HEK293 (cell line): ENCODE results near the gene PPP2CA.

ENCODE experiments used
- ELK4 ChIP-seq: IDR thresholded peaks from 2 replicates; pipeline ENCODE4 v1.6.1; 2011; ENCODE audit warnings: mild to moderate bottlenecking, low read depth, low read length, borderline replicate concordance
- HOXC10 ChIP-seq: sonication (generic); formaldehyde crosslinking; IDR thresholded peaks from 2 replicates; pipeline ENCODE4 v1.8.1; 2023; ENCODE audit warnings: mild to moderate bottlenecking, missing genetic modification reagents
- HOXD13 ChIP-seq: sonication (generic); formaldehyde crosslinking; IDR thresholded peaks from 2 replicates; pipeline ENCODE4 v1.8.0; 2022; ENCODE audit warnings: missing genetic modification reagents, borderline replicate concordance
- IKZF3 ChIP-seq: fragments of 450-650 bp; IDR thresholded peaks from 2 replicates; pipeline ENCODE4 v1.5.0; 2018; ENCODE audit warnings: missing biosample characterization, mild to moderate bottlenecking, missing genetic modification characterization, moderate library complexity
- PBX3 ChIP-seq: sonication (generic); formaldehyde crosslinking; IDR thresholded peaks from 2 replicates; pipeline ENCODE4 v1.8.1; 2022; ENCODE audit warnings: mild to moderate bottlenecking, moderate library complexity, missing genetic modification reagents
- TCF7L2 ChIP-seq: IDR thresholded peaks from 2 replicates; pipeline ENCODE4 v1.6.1; 2011; ENCODE audit warnings: low read depth, mild to moderate bottlenecking, inconsistent platforms, low read length, moderate library complexity, borderline replicate concordance
- YY1 ChIP-seq: fragments of 450-650 bp; formaldehyde crosslinking; IDR thresholded peaks from 2 replicates; pipeline ENCODE4 v1.5.1; 2018; ENCODE audit warnings: missing biosample characterization, missing genetic modification characterization
- ZBTB20 ChIP-seq: fragments of 450-650 bp; formaldehyde crosslinking; IDR thresholded peaks from 2 replicates; pipeline ENCODE4 v1.5.1; 2016; ENCODE audit warnings: missing biosample characterization, missing genetic modification characterization
- ZIC2 ChIP-seq: fragments of 450-650 bp; formaldehyde crosslinking; IDR thresholded peaks from 2 replicates; pipeline ENCODE4 v1.5.1; 2016; ENCODE audit warnings: missing biosample characterization, missing genetic modification characterization
- ZNF114 ChIP-seq: fragments of 450-650 bp; formaldehyde crosslinking; IDR thresholded peaks from 2 replicates; pipeline ENCODE4 v1.5.0; 2017; ENCODE audit warnings: missing biosample characterization, missing genetic modification characterization
- ZNF132 ChIP-seq: fragments of 450-650 bp; formaldehyde crosslinking; IDR thresholded peaks from 2 replicates; pipeline ENCODE4 v1.5.1; 2017; ENCODE audit warnings: missing biosample characterization, missing genetic modification characterization, borderline replicate concordance
- ZNF133 ChIP-seq: fragments of 450-650 bp; formaldehyde crosslinking; IDR thresholded peaks from 2 replicates; pipeline ENCODE4 v1.5.1; 2016; ENCODE audit warnings: missing biosample characterization, missing genetic modification characterization
- ZNF140 ChIP-seq: fragments of 450-650 bp; formaldehyde crosslinking; IDR thresholded peaks from 2 replicates; pipeline ENCODE4 v1.5.1; 2016; ENCODE audit warnings: missing biosample characterization, missing genetic modification characterization
- ZNF169 ChIP-seq: fragments of 450-650 bp; formaldehyde crosslinking; IDR thresholded peaks from 2 replicates; pipeline ENCODE4 v1.5.1; 2016; ENCODE audit warnings: missing biosample characterization, missing genetic modification characterization
- ZNF175 ChIP-seq: fragments of 450-650 bp; formaldehyde crosslinking; IDR thresholded peaks from 2 replicates; pipeline ENCODE4 v1.5.1; 2016; ENCODE audit warnings: missing biosample characterization, missing genetic modification characterization
- ZNF19 ChIP-seq: fragments of 450-650 bp; formaldehyde crosslinking; IDR thresholded peaks from 2 replicates; pipeline ENCODE4; 2016; ENCODE audit warnings: missing biosample characterization, missing genetic modification characterization, low read depth
- ZNF202 ChIP-seq: fragments of 450-650 bp; formaldehyde crosslinking; IDR thresholded peaks from 2 replicates; pipeline ENCODE4 v1.5.1; 2016; ENCODE audit warnings: missing biosample characterization, missing genetic modification characterization, borderline replicate concordance
- ZNF211 ChIP-seq: fragments of 450-650 bp; formaldehyde crosslinking; IDR thresholded peaks from 2 replicates; pipeline ENCODE4 v1.5.1; 2016; ENCODE audit warnings: low read depth, missing biosample characterization, missing genetic modification characterization
- ZNF274 ChIP-seq, 2 experiments: fragments of 200-500 bp in 1 of 2; fragments of 450-650 bp in 1 of 2; sonication (Bioruptor generic) in 1 of 2; formaldehyde crosslinking in 1 of 2; IDR thresholded peaks; 2 replicates each; pipeline versions ENCODE4 v1.5.1 to v1.6.1; 2014 to 2016; ENCODE audit warnings: borderline replicate concordance in 1 of 2, inconsistent platforms in 1 of 2, low read length in 1 of 2, missing biosample characterization in 1 of 2, missing genetic modification characterization in 1 of 2
- ZNF514 ChIP-seq: fragments of 450-650 bp; formaldehyde crosslinking; IDR thresholded peaks from 2 replicates; pipeline ENCODE4 v1.5.1; 2016; ENCODE audit warnings: missing biosample characterization, missing genetic modification characterization
- ZNF530 ChIP-seq: fragments of 450-650 bp; formaldehyde crosslinking; IDR thresholded peaks from 2 replicates; pipeline ENCODE4 v1.5.1; 2016; ENCODE audit warnings: low read depth, missing biosample characterization, missing genetic modification characterization
- ZNF560 ChIP-seq: fragments of 450-650 bp; formaldehyde crosslinking; IDR thresholded peaks from 2 replicates; pipeline ENCODE4 v1.5.1; 2017; ENCODE audit warnings: missing biosample characterization, missing genetic modification characterization, borderline replicate concordance
- ZNF670 ChIP-seq: fragments of 450-650 bp; formaldehyde crosslinking; IDR thresholded peaks from 2 replicates; pipeline ENCODE4 v1.5.1; 2016; ENCODE audit warnings: missing biosample characterization, missing genetic modification characterization, low read depth
- ZNF701 ChIP-seq: fragments of 450-650 bp; formaldehyde crosslinking; IDR thresholded peaks from 2 replicates; pipeline ENCODE4 v1.5.1; 2016; ENCODE audit warnings: missing biosample characterization, missing genetic modification characterization
- ZNF768 ChIP-seq: fragments of 450-650 bp; formaldehyde crosslinking; IDR thresholded peaks from 2 replicates; pipeline ENCODE4 v1.5.1; 2018; ENCODE audit warnings: missing biosample characterization, mild to moderate bottlenecking, missing genetic modification characterization
- ZNF776 ChIP-seq: fragments of 450-650 bp; formaldehyde crosslinking; IDR thresholded peaks from 2 replicates; pipeline ENCODE4 v1.5.0; 2017; ENCODE audit warnings: missing biosample characterization, missing genetic modification characterization, borderline replicate concordance
- ZNF777 ChIP-seq: fragments of 450-650 bp; formaldehyde crosslinking; IDR thresholded peaks from 2 replicates; pipeline ENCODE4 v1.5.1; 2017; ENCODE audit warnings: missing biosample characterization, missing genetic modification characterization, borderline replicate concordance
- ZNF785 ChIP-seq: fragments of 450-650 bp; formaldehyde crosslinking; IDR thresholded peaks from 2 replicates; pipeline ENCODE4 v1.5.1; 2016; ENCODE audit warnings: missing biosample characterization, missing genetic modification characterization
- ZSCAN18 ChIP-seq: fragments of 450-650 bp; formaldehyde crosslinking; IDR thresholded peaks from 2 replicates; pipeline ENCODE4 v1.5.1; 2016; ENCODE audit warnings: missing biosample characterization, missing genetic modification characterization
- ZSCAN5A ChIP-seq: fragments of 450-650 bp; formaldehyde crosslinking; IDR thresholded peaks from 2 replicates; pipeline ENCODE4 v1.5.1; 2016; ENCODE audit warnings: missing biosample characterization, missing genetic modification characterization
- TF ChIP-seq, protein P1 (sequence below): fragments of 450-650 bp; formaldehyde crosslinking; IDR thresholded peaks from 2 replicates; pipeline ENCODE4 v1.5.1; 2016; ENCODE audit warnings: missing biosample characterization, missing genetic modification characterization
- TF ChIP-seq, protein P2 (sequence below): fragments of 450-650 bp; formaldehyde crosslinking; IDR thresholded peaks from 2 replicates; pipeline ENCODE4 v1.5.1; 2017; ENCODE audit warnings: missing biosample characterization, missing genetic modification characterization

The PPP2CA gene

DNA sequence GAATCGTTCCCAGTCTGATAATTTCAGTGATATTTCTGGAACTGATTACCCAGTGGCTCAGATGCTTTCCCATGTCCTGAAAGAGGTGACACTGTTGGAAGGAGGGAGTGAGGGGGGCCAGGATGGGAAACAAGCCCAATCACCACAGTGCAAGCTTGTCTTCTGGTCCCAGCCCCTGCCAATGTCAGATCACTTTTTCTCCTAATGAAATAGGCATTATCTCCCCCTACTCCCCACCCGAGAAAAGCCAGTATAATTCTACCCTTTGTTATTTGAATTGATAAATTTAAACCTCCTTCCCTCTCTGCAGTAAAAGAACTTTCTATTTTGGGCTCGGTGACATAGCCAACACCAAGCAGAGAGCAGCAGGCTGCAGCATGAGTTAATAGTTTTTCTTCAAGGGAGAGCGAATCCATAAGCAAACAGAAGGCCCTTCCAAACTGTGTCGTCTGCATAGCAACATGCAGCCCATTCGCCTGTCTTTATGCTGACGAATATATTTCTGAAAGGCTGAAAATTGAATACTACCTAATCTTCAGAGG lies 14.6 kb upstream of the PPP2CA start (continued):
- TF ChIP-seq ZNF114 (no peak), IKZF3 (no peak), ZNF132 (tag by site-specific recombination) (no peak), ZSCAN18 (tag by site-specific recombination) (no peak), ZNF175 (no peak), ZNF776 (tag by site-specific recombination) (no peak), ZNF211 (tag by site-specific recombination) (no peak), ZNF202 (tag by site-specific recombination) (no peak), ZSCAN5A (no peak), ZNF701 (tag by site-specific recombination) (no peak), HOXD13 (CRISPR knock-in tag) (no peak), PBX3 (no peak), ZNF514 (tag by site-specific recombination) (no peak), ZNF785 (tag by site-specific recombination) (no peak), ZNF133 (tag by site-specific recombination) (no peak), ZNF169 (tag by site-specific recombination) (no peak), ZNF19 (tag by site-specific recombination) (no peak), ZNF274 (IDR thresholded peaks at IDR 0.05; ENCODE audit: low read length) (no peak), ZNF274 (tag by site-specific recombination; IDR thresholded peaks at IDR 0.05; ENCODE audit: borderline replicate concordance) (no peak), ZNF140 (tag by site-specific recombination) (no peak), HOXC10 (no peak), ZBTB20 (tag by site-specific recombination) (no peak), ZNF768 (tag by site-specific recombination) (no peak), ELK4 (no peak), ZNF670 (tag by site-specific recombination) (no peak), ZIC2 (tag by site-specific recombination) (peak; percentile 79), YY1 (no peak), ZNF777 (tag by site-specific recombination) (no peak), ZNF530 (tag by site-specific recombination) (no peak), TCF7L2 (no peak), ZNF560 (no peak)
- TF ChIP-seq, protein P1, sequence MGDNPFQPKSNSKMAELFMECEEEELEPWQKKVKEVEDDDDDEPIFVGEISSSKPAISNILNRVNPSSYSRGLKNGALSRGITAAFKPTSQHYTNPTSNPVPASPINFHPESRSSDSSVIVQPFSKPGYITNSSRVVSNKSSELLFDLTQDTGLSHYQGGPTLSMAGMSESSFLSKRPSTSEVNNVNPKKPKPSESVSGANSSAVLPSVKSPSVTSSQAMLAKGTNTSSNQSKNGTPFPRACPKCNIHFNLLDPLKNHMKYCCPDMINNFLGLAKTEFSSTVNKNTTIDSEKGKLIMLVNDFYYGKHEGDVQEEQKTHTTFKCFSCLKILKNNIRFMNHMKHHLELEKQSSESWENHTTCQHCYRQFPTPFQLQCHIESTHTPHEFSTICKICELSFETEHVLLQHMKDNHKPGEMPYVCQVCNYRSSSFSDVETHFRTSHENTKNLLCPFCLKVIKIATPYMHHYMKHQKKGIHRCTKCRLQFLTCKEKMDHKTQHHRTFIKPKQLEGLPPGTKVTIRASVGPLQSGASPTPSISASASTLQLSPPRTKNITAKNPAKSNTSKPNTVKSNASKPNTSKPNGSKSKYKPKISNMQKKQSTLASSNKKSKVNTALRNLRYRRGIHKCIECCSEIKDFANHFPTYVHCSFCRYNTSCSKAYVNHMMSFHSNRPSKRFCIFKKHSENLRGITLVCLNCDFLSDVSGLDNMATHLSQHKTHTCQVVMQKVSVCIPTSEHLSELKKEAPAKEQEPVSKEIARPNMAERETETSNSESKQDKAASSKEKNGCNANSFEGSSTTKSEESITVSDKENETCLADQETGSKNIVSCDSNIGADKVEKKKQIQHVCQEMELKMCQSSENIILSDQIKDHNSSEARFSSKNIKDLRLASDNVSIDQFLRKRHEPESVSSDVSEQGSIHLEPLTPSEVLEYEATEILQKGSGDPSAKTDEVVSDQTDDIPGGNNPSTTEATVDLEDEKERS (tag by site-specific recombination), result no peak
- TF ChIP-seq, protein P2, sequence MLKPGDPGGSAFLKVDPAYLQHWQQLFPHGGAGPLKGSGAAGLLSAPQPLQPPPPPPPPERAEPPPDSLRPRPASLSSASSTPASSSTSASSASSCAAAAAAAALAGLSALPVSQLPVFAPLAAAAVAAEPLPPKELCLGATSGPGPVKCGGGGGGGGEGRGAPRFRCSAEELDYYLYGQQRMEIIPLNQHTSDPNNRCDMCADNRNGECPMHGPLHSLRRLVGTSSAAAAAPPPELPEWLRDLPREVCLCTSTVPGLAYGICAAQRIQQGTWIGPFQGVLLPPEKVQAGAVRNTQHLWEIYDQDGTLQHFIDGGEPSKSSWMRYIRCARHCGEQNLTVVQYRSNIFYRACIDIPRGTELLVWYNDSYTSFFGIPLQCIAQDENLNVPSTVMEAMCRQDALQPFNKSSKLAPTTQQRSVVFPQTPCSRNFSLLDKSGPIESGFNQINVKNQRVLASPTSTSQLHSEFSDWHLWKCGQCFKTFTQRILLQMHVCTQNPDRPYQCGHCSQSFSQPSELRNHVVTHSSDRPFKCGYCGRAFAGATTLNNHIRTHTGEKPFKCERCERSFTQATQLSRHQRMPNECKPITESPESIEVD, result peak; percentile 51
